GM12875 (cell line): ENCODE measurements around the gene EDAR.

Experiments
- H3K4me3 ChIP-seq: one replicate; pipeline ENCODE4 v1.5.1; 2011; ENCODE audit warnings: low read depth, low read length, control low read depth
- CTCF ChIP-seq: IDR thresholded peaks from 2 replicates; pipeline ENCODE4 v1.5.1; 2011; ENCODE audit warnings: low read depth, mild to moderate bottlenecking, control low read depth, inconsistent platforms, low read length, moderate library complexity, borderline replicate concordance; ENCODE audit not compliant: insufficient read depth

Gene EDAR

GRCh38 chr2:108968619-108969018 lies 20.4 kb downstream of the EDAR start:
- H3K4me3 ChIP-seq = no peak overlapping the region
- TF ChIP-seq CTCF = no peak

- TF ChIP-seq CTCF = no peak
- no peak overlapping the region for H3K4me3 ChIP-seq
These were observed 21.3 kb downstream of the EDAR start for GRCh38 chr2:108967757-108968156.

- no peak overlapping the region for H3K4me3 ChIP-seq
- TF ChIP-seq CTCF = no peak
These were observed 23.3 kb downstream of the EDAR start for GRCh38 chr2:108965540-108966289.

- no peak overlapping the region for H3K4me3 ChIP-seq
- no peak for TF ChIP-seq CTCF
These were observed 26.0 kb downstream of the EDAR start for GRCh38 chr2:108963057-108963456.

- no peak overlapping the region for H3K4me3 ChIP-seq
- TF ChIP-seq CTCF = no peak
These were observed 27.2 kb downstream of the EDAR start for GRCh38 chr2:108961796-108962195.

- peak; percentile 30; the same call in 1 of the 2 replicates for TF ChIP-seq CTCF
- H3K4me3 ChIP-seq = no peak overlapping the region
These were observed 29.0 kb downstream of the EDAR start for GRCh38 chr2:108960006-108960405.

- no peak overlapping the region for H3K4me3 ChIP-seq
- no peak for TF ChIP-seq CTCF
These were observed 29.6 kb downstream of the EDAR start for GRCh38 chr2:108959401-108959800.
